ENCODE results near the gene PSMD12.

The PSMD12 gene

DNA sequence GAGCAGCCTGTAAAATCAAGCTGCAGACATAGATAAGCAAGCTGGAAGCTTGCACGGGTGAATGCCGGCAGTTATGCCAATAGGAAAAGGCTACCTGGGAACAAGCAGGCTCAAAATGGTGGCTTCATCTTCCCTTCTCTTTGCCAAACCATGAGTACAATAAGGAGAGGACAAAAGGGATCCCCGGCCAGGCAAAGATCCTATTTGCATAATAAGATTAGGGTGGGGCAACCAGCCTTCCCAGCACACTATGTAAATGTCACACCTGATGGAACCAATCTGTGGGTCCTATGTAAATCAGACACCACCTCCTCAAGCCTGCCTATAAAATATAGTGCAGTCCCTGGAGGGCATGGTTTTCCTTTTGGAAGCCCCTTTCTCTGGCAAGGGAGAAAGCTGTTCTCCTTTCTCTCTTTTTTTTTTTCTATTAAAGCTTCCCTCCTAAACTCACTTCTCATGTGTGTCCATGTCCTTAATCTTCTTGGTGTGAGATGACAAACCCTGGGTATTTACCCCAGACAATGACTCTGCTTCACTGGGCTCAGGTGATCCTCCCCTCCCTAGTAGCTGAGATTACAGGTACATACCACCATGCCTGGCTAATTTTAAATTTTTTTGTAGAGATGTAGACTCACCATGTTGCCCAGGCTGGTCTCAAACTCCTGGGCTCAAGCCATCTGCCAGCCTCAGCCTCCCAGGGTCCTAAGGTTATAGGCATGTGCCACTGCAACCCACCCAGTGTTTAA lies 44.2 kb downstream of the PSMD12 start:
- TF ChIP-seq, protein P1, sequence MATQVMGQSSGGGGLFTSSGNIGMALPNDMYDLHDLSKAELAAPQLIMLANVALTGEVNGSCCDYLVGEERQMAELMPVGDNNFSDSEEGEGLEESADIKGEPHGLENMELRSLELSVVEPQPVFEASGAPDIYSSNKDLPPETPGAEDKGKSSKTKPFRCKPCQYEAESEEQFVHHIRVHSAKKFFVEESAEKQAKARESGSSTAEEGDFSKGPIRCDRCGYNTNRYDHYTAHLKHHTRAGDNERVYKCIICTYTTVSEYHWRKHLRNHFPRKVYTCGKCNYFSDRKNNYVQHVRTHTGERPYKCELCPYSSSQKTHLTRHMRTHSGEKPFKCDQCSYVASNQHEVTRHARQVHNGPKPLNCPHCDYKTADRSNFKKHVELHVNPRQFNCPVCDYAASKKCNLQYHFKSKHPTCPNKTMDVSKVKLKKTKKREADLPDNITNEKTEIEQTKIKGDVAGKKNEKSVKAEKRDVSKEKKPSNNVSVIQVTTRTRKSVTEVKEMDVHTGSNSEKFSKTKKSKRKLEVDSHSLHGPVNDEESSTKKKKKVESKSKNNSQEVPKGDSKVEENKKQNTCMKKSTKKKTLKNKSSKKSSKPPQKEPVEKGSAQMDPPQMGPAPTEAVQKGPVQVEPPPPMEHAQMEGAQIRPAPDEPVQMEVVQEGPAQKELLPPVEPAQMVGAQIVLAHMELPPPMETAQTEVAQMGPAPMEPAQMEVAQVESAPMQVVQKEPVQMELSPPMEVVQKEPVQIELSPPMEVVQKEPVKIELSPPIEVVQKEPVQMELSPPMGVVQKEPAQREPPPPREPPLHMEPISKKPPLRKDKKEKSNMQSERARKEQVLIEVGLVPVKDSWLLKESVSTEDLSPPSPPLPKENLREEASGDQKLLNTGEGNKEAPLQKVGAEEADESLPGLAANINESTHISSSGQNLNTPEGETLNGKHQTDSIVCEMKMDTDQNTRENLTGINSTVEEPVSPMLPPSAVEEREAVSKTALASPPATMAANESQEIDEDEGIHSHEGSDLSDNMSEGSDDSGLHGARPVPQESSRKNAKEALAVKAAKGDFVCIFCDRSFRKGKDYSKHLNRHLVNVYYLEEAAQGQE (IDR thresholded peaks at IDR 0.05; ENCODE audit: insufficient read depth in 1 of 2, low read depth in 2 of 2, low read length in 2 of 2): no peak
- TF ChIP-seq TAF1 (IDR thresholded peaks at IDR 0.05; ENCODE audit: borderline replicate concordance, insufficient read depth, low read length): no peak
- no peak for TF ChIP-seq SIN3A (IDR thresholded peaks at IDR 0.05; ENCODE audit: borderline replicate concordance, insufficient read depth, low read length)

DNA sequence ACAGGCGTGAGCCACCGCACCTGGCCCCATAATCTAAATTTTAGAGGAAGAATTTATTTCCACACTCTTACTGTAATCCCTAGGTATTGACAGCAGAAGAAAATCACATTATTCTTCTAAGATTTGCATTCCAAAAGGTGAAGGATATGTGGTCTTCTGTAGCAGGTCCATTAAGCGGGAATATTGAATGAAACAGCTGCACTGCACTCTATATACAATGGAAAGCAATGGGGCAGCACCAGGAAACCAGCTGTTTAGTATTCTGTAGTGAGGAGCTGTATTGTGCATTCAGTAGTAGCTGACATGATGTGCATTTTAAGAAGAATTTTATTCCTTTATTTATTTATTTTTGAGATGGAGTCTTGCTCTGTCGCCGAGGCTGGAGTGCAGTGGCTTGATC lies 49.6 kb downstream of the PSMD12 start:
- TF ChIP-seq POLR2AphosphoS5 (IDR thresholded peaks at IDR 0.05; ENCODE audit: low read depth, low read length) (no peak), SIN3A (IDR thresholded peaks at IDR 0.05; ENCODE audit: borderline replicate concordance, insufficient read depth, low read length) (no peak), TAF1 (IDR thresholded peaks at IDR 0.05; ENCODE audit: borderline replicate concordance, insufficient read depth, low read length) (no peak), FOXP2 (optimal IDR thresholded peaks at IDR 0.05; ENCODE audit: borderline replicate concordance, extremely low read depth, extremely low read length, insufficient read depth) (no peak)
- TF ChIP-seq, protein P1 (IDR thresholded peaks at IDR 0.05; ENCODE audit: insufficient read depth in 1 of 2, low read depth in 2 of 2, low read length in 2 of 2): no peak

DNA sequence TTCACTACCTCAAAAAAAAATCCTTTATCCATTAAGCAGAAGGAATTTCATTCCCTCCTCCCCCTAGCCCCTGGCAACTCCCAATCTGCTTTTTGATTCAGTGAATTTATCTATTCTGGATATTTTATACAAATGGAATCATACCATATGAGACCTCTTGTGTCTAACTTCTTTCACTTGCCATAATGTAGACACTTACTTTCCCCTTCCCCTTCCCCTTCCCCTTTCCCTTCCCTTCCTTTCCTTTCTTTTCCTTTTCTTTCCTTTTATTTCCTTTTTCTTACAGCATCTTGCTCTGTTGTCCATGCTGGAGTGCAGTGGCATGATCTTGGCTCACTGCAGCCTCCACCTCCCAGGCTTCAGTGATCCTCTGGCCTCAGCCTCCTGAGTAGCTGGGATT lies 50.5 kb downstream of the PSMD12 start:
- TF ChIP-seq, protein P1 (IDR thresholded peaks at IDR 0.05; ENCODE audit: insufficient read depth in 1 of 2, low read depth in 2 of 2, low read length in 2 of 2): no peak
- TF ChIP-seq FOXP2 (optimal IDR thresholded peaks at IDR 0.05; ENCODE audit: borderline replicate concordance, extremely low read depth, extremely low read length, insufficient read depth) (no peak), TAF1 (IDR thresholded peaks at IDR 0.05; ENCODE audit: borderline replicate concordance, insufficient read depth, low read length) (no peak), POLR2AphosphoS5 (IDR thresholded peaks at IDR 0.05; ENCODE audit: low read depth, low read length) (no peak), SIN3A (IDR thresholded peaks at IDR 0.05; ENCODE audit: borderline replicate concordance, insufficient read depth, low read length) (no peak)

DNA sequence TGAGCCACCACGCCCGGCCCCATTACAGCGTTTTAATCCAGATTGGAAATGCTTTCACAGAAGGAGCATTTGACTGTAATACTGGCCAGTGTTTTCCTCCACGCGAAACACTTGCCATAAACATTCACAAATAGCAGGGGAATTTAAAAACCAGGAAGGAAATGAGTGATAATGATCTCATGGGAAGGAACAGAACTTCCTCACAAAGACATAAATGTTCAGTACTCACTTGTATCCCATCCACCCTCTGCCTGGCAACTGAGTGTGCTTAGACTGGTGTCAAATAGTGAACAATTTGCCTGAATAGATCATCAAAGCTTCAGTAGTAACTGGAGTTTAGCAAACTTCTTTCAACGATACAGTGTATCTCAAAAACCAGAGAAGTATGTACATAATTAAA lies 54.1 kb downstream of the PSMD12 start:
- TF ChIP-seq, protein P1 (IDR thresholded peaks at IDR 0.05; ENCODE audit: insufficient read depth in 1 of 2, low read depth in 2 of 2, low read length in 2 of 2): no peak
- no peak for TF ChIP-seq FOXP2 (optimal IDR thresholded peaks at IDR 0.05; ENCODE audit: borderline replicate concordance, extremely low read depth, extremely low read length, insufficient read depth)
- TF ChIP-seq TAF1 (IDR thresholded peaks at IDR 0.05; ENCODE audit: borderline replicate concordance, insufficient read depth, low read length): no peak
- no peak for TF ChIP-seq POLR2AphosphoS5 (IDR thresholded peaks at IDR 0.05; ENCODE audit: low read depth, low read length)
- TF ChIP-seq SIN3A (IDR thresholded peaks at IDR 0.05; ENCODE audit: borderline replicate concordance, insufficient read depth, low read length): no peak

Data from PFSK-1 (cell line).